ENCODE measurements around the gene NADK.
"Not testable (repeated sequence)": the region's sequence is repeated elsewhere in the genome, so short reads cannot be mapped to it uniquely, and the experiment has no call there.

NADK gene

DNA sequence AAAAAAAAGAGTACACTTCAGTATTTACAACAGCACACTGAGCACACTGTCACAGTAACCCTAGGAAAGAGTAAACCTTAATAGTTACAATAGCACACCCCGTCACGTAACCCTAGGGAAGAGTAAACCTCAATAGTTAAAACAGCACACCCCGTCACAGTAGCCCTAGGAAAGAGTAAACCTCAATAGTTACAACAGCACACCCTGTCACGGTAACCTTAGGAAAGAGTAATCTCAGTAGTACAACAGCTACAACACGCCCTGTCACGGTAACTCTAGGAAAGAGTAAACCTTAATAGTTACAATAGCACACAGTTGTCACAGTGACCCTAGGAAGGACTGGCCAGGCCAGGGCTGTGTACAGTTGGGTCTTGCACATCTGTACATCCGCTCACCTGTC is 57.1 kb downstream of the NADK start:
- no peak for DNase-seq (ENCODE audit: low read depth, low spot score)
- TF ChIP-seq, protein P1, sequence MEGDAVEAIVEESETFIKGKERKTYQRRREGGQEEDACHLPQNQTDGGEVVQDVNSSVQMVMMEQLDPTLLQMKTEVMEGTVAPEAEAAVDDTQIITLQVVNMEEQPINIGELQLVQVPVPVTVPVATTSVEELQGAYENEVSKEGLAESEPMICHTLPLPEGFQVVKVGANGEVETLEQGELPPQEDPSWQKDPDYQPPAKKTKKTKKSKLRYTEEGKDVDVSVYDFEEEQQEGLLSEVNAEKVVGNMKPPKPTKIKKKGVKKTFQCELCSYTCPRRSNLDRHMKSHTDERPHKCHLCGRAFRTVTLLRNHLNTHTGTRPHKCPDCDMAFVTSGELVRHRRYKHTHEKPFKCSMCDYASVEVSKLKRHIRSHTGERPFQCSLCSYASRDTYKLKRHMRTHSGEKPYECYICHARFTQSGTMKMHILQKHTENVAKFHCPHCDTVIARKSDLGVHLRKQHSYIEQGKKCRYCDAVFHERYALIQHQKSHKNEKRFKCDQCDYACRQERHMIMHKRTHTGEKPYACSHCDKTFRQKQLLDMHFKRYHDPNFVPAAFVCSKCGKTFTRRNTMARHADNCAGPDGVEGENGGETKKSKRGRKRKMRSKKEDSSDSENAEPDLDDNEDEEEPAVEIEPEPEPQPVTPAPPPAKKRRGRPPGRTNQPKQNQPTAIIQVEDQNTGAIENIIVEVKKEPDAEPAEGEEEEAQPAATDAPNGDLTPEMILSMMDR (IDR thresholded peaks at IDR 0.05; ENCODE audit: insufficient read depth, low read length, missing control alignments) = no peak
- ChIA-PET CTCF (no interaction called here), POLR2A (interaction anchor here (0.6 kb wide), 2 partner anchors 10 to 53 kb away, joined by 3 read pairs; no protein-coding TSS in a partner anchor)
- H3K4me3 ChIP-seq (ENCODE audit: low read depth, low read length) = no peak overlapping the region

DNA sequence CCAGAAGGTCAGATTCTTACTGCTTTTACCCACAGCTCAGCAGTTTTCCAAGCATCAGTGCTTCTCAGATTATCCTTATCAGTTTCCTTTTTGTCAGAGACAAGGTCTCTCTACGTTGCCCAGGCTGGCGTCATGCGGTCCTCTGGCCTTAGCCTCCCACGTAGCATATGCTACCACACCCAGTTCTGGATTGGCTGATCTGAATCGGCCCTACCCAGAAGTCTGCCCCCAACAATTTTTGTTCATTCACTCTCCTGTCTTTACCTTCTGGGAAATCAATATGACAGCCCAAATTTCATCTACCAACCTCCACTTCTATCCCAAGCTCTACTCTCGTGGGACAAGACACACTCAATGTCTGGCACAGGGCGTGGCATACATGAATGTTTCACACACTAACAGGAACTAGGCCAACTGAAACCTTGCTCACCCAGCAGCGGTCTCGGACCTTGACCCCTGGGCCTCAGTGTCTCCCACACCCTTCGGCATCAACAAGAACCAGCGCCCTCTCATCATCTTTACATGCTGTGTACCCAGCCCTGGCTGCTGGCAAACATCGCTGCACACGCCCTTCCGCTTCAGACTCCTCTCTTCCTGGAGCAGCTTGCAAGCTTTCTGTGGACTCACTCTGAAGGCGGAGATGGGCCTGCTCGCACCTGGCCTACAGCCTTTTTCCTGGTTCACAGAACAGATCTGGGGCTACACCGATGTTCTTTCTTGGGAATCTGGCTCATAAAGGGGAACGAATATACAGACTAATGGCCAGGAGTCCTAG is 63.0 kb downstream of the NADK start:
- POLR2A ChIA-PET; H3K4me3 ChIP-seq (ENCODE audit: low read depth, low read length); CTCF ChIA-PET; DNase-seq (ENCODE audit: low read depth, low spot score): not testable (repeated sequence)

DNA sequence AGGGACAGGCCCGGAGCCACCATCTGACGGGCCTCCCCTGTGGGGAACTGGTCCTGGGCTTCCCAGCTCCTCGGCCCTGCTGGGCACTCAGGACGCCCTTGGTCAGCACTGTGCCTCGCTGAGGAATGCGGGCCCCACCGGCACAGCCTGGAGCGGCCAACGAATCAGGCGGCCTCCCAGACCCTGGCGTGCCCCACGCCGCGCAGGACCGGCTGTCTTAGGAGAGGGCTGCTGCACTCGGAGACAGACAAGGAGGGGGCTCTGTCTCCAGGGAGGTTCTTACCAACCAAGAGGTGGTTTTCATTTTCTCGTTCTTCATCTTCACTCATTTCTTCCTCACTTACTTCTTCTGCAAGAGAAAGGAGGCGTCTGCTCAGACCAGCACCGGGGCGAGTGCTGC is 70.4 kb downstream of the NADK start:
- H3K4me3 ChIP-seq (ENCODE audit: low read depth, low read length); DNase-seq (ENCODE audit: low read depth, low spot score); CTCF ChIA-PET; POLR2A ChIA-PET: not testable (repeated sequence)

DNA sequence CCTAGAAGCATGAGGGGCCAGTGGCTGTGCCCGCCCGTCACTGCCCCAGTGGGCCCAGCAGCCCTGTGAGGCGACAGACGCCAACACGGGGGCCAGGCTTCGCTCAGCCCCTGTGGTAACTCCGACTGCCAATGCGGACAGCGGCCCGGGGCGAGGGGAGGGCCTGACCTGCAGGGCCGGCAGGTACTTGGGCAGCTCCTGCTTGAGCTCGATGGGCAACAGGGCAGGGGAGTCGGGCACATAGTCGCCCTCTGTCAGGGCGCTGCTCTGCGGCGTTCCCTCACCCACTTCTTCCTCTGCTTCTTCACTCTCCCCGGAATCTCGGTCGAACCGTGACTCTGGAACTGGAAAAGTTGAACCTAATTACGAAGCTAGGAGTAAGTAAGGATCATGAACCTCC is 71.0 kb downstream of the NADK start:
- DNase-seq (ENCODE audit: low read depth, low spot score); POLR2A ChIA-PET; CTCF ChIA-PET: not testable (repeated sequence)

DNA sequence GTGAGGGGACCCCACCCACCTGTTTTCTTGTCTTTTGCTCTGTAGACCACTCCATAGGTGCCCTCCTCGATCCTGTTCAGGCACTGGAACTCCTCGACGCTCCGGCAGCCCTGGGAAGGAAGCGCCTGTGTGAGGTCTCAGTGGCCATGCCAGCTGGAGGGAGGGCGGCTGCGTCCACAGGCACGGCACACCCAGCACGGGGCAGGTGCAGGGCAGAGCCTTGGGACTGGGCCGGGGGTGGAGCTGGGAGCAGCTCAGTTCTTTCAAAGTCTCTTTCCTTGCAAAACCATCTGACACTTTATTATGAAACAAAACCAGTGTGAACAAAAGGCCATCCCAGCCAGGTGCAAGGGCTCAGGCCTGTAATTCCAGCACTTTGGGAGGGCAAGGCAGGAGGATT is 72.6 kb downstream of the NADK start:
- DNase-seq (ENCODE audit: low read depth, low spot score); CTCF ChIA-PET; H3K4me3 ChIP-seq (ENCODE audit: low read depth, low read length); POLR2A ChIA-PET: not testable (repeated sequence)

More for the DNA sequence above, 71.0 kb downstream of the NADK start:
- not testable (repeated sequence) for H3K4me3 ChIP-seq (ENCODE audit: low read depth, low read length)

DNA sequence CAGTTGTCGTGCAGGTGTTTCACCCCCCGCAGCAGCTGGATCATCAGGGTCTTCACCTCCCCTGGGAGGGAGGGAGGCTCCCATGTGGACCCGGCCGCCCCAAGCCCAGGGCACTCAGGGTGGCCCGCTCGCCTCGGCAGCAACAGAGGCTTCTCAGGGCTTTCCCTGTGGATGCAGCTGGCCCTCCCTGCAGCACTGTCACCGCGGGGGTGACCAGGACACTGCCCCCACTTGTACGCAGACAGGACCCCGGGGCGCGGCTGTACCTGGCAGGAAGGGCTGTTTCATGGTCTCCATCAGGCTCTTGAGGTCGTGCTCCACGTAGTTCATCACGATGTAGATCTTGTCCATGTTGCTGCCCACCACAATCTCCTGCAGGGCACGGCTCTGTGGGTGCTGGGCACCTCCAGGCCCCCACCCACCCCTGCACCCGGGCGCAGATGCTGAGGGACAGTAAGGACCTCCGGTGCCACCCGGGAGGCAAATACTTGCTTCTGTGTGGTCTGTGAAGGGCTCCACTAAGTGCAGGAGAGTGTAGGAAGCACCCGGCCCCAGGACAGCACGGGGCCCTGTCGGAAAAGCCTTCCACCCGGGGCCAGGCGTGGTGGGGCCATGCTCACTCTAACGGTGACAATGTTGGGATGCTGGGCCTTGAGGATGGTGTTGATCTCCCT is 73.8 kb downstream of the NADK start:
- CTCF ChIA-PET; H3K4me3 ChIP-seq (ENCODE audit: low read depth, low read length); POLR2A ChIA-PET; DNase-seq (ENCODE audit: low read depth, low spot score): not testable (repeated sequence)

DNA sequence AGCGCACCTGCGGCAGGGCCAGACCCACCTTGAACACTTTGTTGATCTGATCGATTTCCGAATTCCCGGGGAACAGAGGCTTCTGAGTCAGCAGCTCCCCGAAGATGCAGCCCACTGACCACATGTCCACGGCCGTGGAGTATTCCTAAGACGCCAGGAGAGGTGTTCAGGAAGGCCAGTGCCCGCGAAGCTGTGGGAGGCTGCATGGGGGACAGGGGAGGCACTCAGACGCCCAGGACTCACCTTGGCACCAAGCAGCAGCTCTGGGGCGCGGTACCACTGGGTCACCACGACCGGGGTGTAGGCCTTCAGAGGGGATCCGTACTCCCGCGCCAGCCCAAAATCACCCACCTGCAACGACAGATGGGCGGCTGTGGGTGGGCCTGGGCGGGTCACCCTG is 74.5 kb downstream of the NADK start:
- no peak overlapping the region for H3K4me3 ChIP-seq (ENCODE audit: low read depth, low read length)
- DNase-seq (ENCODE audit: low read depth, low spot score) = no peak
- ChIA-PET CTCF (no interaction called here), POLR2A (no interaction called here)
- TF ChIP-seq, protein P1 (IDR thresholded peaks at IDR 0.05; ENCODE audit: insufficient read depth, low read length, missing control alignments) = no peak

DNA sequence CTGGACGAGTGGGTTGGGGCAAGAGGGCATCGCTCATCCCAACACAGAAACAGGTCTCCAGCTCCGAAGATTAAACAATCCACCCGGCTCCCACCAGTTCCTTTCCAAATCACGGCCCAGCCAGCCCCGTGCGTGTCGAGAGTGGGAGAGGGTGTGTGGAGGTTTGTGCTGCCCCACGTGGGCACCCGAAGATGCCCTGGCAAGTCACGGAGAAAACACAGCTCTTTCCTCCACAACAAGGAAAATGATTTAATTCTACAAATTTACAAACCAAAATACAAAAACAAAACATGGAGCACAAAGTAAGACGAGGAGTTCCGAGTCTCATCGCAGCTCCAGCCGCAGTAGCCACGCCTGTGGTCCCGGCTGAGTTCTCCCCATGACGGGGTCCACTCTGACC is 75.8 kb downstream of the NADK start:
- POLR2A ChIA-PET; H3K4me3 ChIP-seq (ENCODE audit: low read depth, low read length); CTCF ChIA-PET; DNase-seq (ENCODE audit: low read depth, low spot score): not testable (repeated sequence)
